ENCODE results near the gene CD3E.

DNA sequence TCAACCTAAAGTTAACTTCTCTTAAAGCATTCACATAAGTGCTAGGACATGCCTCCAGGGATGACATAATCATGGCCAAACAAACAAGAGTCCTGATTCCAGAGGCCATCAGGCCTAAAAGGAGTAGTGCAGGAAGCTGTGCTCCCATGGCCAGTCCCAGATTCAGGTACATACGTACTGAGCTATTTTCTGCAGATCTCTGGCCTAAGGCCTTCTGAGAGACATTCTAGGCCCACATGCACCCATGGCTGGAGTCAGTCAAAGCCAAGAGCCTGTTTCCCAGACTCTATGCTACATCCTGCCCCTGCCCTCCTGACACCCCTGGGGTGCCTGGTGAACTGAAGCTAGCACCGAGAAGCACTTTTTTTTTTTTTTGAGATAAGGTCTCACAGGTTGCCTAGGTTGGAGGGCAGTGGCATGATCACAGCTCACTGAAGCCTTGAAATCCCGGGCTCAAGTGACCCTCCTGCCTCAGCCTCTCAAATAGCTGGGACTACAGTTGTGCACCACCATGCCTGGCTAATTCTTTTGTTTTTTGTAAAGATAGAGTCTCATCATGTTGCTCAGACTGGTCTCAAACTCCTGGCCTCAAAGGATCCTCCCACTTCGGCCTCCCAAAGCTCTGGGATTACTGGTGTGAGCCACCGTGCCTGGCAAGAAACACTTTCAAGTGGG is 37.4 kb downstream of the CD3E start:
- TF ChIP-seq, protein P1, sequence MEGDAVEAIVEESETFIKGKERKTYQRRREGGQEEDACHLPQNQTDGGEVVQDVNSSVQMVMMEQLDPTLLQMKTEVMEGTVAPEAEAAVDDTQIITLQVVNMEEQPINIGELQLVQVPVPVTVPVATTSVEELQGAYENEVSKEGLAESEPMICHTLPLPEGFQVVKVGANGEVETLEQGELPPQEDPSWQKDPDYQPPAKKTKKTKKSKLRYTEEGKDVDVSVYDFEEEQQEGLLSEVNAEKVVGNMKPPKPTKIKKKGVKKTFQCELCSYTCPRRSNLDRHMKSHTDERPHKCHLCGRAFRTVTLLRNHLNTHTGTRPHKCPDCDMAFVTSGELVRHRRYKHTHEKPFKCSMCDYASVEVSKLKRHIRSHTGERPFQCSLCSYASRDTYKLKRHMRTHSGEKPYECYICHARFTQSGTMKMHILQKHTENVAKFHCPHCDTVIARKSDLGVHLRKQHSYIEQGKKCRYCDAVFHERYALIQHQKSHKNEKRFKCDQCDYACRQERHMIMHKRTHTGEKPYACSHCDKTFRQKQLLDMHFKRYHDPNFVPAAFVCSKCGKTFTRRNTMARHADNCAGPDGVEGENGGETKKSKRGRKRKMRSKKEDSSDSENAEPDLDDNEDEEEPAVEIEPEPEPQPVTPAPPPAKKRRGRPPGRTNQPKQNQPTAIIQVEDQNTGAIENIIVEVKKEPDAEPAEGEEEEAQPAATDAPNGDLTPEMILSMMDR (IDR thresholded peaks at IDR 0.05), result no peak
- no peak for TF ChIP-seq POLR2A (IDR thresholded peaks at IDR 0.05)

Measured in uterus (tissue), 2 donors.